HG03159 (cell line): ENCODE results near the gene TMEM123.

ENCODE experiments used
- ATAC-seq: cut with Tn5 transposase; IDR thresholded peaks from one replicate; pipeline ENCODE4 v1.9.1; 2021; ENCODE audit warnings: mild to moderate bottlenecking, moderate library complexity; ENCODE audit not compliant: unreplicated experiment

TMEM123 gene

DNA sequence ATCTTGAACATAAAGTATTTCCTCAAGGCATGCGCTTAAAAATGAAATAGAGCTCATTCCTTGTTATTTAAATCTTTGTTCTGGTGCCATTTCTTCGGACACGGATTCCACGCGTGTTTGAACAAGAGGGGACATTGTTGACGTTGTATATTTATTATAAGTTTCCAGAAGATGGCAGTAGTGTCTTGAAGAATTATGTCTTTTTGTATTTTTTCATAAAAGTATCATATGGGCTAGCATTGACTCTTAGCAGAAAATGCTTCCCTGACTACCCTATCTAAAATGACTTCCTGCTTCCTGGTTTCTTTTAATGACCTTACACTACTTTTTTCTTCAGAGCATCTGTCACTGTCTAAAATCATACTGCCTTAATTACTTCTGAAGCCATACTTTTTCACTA lies 85.2 kb downstream of the TMEM123 start:
- ATAC-seq, result no peak

DNA sequence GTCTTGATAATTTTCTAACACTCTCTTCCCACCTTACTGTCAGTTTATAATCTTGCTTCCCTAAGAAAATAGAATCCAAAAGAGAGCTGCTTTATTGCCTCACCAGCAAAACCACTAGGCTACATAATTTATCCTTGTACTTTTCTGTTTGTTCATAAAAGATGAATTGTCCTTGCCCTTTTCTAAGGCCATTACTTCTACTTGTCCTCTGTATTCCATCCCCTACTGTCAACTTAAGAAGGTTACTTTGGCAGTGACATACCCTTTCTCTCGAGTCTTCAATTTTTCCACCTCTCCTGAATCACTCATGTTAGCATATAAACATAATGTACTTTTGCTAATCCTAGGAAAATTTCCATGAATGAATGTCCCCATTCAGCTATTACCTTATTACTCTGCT lies 87.6 kb downstream of the TMEM123 start:
- no peak for ATAC-seq

DNA sequence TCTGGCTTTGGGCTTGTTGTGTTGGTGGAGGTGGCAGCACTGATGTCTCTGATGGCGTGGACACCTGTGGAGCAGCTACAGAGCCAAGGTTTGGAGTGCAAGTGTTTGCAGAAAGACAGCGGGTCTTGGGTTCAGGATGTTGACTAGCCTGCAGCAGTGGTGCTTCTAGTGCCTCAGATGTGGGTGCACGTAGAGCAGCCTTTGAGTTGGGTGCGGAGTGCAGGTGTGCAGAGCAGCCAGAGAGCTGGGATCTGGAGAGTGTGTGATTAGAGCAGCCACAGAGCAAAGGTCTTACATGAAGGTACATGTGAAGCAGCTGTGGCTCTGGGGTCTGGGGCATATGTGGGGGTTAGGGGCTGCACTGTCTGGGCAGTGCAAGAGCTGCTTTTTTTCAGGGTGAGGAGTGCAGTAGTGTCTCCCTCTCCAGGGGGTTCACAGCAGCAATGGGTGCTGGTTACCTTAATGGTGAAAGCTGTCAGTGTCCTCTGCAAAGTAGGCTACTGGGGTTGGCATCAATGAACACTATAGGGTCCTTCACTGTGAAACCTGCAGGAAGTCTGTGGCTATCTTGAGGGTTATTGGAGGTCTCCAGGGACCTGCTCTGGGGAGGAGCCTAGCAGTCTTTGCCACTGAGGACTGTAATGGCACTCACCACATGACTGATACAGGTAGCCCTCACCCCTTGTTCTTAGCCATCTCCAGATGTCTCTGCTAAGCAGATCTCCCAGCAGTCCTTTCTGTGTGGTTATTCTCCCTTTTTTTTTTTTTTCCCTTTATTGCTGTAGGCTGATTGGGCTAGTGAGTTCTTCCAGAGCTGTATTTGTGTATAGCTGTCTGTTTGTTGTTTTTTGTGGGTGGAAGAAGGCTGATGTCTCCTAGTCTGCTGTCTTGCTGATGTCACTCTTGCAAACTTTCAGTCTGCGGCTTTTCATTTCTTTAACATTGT lies 91.2 kb downstream of the TMEM123 start:
- ATAC-seq, result peak; percentile 79

DNA sequence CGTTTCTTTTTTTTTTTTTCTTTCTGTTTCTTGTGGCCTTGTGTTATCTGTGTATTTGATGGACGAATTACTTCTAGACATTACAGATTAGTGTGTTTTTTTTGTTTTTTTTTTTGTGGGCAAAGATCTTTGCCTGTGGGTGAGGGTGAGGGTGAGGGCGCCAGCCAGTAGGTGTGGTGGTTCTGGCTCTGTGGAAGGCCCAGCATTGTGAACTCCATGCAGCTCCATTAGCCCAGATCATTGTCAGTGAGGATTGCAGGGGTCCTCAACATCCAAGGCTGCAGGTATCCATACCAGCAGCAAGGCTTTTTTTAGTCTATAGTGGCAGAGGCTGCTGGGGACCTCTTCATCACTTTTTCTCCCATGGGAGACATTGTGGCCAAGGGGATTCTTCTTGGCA lies 91.9 kb downstream of the TMEM123 start:
- no peak for ATAC-seq

DNA sequence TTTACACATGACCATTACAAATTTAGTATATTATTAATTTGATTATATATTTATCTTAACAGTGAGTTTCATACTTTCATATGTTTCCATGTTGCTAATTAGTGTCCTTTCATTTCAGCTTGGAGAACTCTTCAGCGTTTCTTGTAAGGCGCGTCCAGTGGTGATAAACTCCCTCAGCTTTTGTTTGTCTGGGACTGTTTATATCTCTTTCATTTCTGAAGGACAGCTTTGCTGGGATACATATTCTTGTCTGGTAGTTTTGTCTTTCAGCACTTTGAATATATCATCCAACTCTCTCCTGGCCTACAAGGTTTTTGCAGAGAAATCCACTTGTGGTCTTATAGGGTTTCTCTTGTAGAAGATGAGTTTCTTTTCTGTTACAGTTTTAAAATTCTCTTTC lies 93.2 kb downstream of the TMEM123 start:
- ATAC-seq, result no peak

DNA sequence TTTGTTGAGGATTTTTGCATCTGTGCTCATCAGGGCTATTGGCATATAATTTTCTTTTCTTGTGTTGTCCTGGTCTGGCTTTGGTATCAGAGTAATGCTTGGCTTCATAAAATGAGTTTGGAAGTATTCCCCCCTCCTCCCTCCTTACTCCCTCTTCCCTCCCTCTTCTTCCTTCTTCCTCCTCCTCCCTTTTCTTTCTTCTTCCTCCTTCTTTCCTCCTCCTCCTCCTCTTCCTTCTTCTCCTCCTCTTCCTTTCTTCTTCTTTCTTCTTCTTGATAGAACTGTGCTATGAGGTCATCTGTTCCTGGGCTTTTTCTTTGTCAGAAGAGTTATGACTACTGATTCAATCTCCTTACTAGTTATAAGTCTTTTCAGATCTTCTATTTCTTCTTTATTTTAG lies 95.4 kb downstream of the TMEM123 start:
- no peak for ATAC-seq

DNA sequence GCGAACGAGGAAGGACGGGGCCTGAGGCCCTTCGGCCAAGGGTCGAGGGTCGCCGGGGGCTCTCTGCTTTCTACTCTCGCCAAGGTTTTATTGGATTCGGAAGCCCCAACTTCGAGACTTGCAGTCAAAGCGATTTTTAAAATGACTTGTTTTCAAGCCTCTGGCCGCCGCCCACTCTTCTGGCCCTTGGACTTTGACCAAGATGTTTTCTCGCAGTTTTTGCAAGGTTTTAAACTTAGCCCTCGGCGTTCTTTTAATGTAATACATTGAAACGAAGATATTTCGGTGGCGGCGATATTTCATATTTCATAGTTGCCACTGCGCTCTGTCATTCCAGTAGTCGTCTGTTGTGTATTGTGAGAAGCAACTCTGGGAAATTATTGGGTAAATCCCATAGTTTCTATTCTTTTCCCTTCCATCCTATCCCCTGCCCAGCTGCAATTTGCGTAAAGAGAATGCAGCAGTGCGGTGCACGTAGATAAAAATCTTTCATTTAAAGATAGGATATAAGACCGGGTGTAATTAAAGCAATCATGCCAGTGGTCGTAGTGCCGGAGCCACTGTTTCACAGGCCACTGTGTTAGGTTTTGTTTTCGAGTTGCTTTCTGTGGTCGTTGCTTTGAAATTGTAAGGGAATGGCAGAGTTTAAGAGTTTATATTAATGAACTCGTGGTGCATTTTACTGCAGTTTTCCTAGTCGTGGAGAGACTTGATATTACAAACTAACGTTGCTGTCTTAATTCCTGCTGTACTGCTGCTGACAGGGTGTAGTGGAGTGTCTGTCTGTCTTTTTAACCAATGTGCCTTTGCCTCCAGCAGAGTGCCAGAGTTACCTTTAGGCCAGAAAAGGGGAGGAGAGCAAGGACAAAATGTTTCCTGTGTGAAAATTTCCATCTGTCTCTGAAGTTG lies 104.8 kb downstream of the TMEM123 start:
- peak; percentile 23 for ATAC-seq

DNA sequence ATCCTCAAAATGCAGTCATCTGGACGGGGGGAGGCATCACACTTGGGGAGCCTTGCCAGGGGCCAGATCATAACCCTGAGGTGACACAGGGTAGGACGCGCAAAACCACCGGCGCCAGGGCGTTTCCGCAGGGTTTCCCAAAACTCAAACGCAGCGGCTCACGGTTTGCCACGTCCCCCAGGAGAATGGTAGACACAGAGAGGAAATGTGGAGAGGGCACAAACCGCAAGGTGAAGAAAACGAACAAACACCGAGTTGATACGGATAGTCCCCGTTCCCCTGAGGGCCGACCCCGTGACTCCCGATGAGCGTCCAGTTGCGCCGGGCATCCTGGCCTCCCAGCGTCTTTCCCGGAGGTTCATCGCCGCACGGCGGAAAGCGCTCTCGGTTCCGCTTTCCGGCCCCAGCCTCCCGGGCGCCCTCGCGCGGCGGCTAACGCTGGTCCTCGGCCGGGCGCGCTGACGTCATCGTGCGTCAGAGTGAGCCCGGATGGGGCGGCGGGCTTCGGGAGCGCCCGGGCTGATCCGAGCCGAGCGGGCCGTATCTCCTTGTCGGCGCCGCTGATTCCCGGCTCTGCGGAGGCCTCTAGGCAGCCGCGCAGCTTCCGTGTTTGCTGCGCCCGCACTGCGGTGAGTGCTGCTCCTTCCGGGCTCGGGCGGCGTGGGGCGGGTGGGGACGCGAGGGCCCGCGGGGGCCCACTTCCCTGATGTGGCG lies 105.7 kb downstream of the TMEM123 start, which contains the start of gene BIRC2:
Gene BIRC2, plus strand, starts transcription at position 467 of the 714 bp plus-strand sequence. CDS start 2,641 bp downstream, outside the sequence.
- peak; percentile 90 for ATAC-seq

DNA sequence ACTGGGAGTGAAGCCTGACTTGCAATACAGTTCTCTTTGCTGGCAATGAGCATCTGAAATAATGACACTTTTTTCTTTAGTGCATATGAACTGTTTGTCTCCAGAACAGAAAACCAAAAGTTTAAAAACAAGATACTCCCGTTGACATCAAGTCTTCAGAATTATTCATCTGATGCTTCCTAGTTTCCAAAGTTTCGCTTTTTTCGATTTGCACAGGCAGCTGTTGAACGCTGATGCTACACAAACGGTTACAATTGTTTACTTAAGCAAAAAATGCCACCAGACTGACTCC lies 106.2 kb downstream of the TMEM123 start:
- no peak for ATAC-seq
